Right atrium auricular region (tissue), 2 donors: ENCODE measurements around the gene LAMTOR3. TPM values are rescaled to one million over a fixed set of nuclear protein-coding genes. Genes with fewer than 3 reads are reported as not detected.

Experiments
- DNase-seq: peaks from one replicate; pipeline ENCODE4 v3.0.0-alpha.2; 2019; ENCODE audit warnings: low spot score
- H3K27ac ChIP-seq, 2 donors: fragments of 200-600 bp; sonication (generic); 1 replicate in 1 of 2; 2 replicates in 1 of 2; pipeline ENCODE4 v1.5.1; 2016 to 2019
- H3K27me3 ChIP-seq, 2 donors: fragments of 200-600 bp; sonication (generic); one replicate each; pipeline versions ENCODE4 v1.5.1 to v1.6.0; 2017 to 2019
- H3K36me3 ChIP-seq: fragments of 200-600 bp; sonication (generic); one replicate; pipeline ENCODE4 v1.5.1; 2016
- H3K4me1 ChIP-seq, 2 donors: fragments of 200-600 bp; sonication (generic); one replicate each; pipeline versions ENCODE4 v1.5.1 to v1.6.0; 2017 to 2019
- H3K4me3 ChIP-seq, 2 donors: fragments of 200-600 bp; sonication (generic); 1 replicate in 1 of 2; 2 replicates in 1 of 2; pipeline ENCODE4 v1.5.1; 2017 to 2019; ENCODE audit warnings: mild to moderate bottlenecking in 1 of 2, moderate library complexity in 1 of 2
- H3K9me3 ChIP-seq, 2 donors: fragments of 200-600 bp; sonication (generic); one replicate each; pipeline ENCODE4 v1.5.1; 2019
- CTCF ChIP-seq, 2 donors: fragments of 200-600 bp; sonication (generic); IDR thresholded peaks; one replicate each; pipeline ENCODE4 v1.5.1; 2019; ENCODE audit warnings: antibody characterized with exemption in 2 of 2
- total RNA-seq, 2 donors: library from RNA; depleted of rRNA; stranded (reverse); fragments of >200 nt; gene quantifications; one replicate each; pipeline ENCODE4 v1.1.0, GENCODE V29; 2016

LAMTOR3 gene
- total RNA-seq, 2 donors from 2014 or later = 21.8 to 38.9 TPM

- Histone ChIP-seq H3K9me3 (no peaks in the 10 kb centered on the region), H3K27ac (no peak overlapping the region), H3K4me1 (peaks cover 0 to 5% of the 10 kb centered on the region in 2 donors), H3K4me3 (no peak overlapping the region), H3K27me3 (no peaks in the 10 kb centered on the region), H3K36me3 (no peaks in the 10 kb centered on the region)
- DNase-seq = no peak
- TF ChIP-seq CTCF (IDR thresholded peaks at IDR 0.05) = no peak
These were observed 47.3 kb downstream of the LAMTOR3 start for GRCh38 chr4:99846891-99847290.

- Histone ChIP-seq H3K27ac (no peak overlapping the region), H3K27me3 (no peaks in the 10 kb centered on the region), H3K36me3 (no peaks in the 10 kb centered on the region), H3K9me3 (no peaks in the 10 kb centered on the region), H3K4me1 (peaks cover 0 to 5% of the 10 kb centered on the region in 2 donors), H3K4me3 (no peak overlapping the region)
- no peak for TF ChIP-seq CTCF (IDR thresholded peaks at IDR 0.05)
- DNase-seq = no peak
These were observed 48.3 kb downstream of the LAMTOR3 start for GRCh38 chr4:99845708-99846469.

- Histone ChIP-seq H3K27ac (no peak overlapping the region), H3K4me1 (peaks cover 0 to 5% of the 10 kb centered on the region in 2 donors), H3K27me3 (no peaks in the 10 kb centered on the region), H3K36me3 (no peaks in the 10 kb centered on the region), H3K4me3 (no peak overlapping the region), H3K9me3 (no peaks in the 10 kb centered on the region)
- no peak for TF ChIP-seq CTCF (IDR thresholded peaks at IDR 0.05)
- no peak for DNase-seq
These were observed 49.0 kb downstream of the LAMTOR3 start for GRCh38 chr4:99845179-99845578.

GRCh38 chr4:99844048-99844447, 50.2 kb downstream of the LAMTOR3 start:
- Histone ChIP-seq H3K36me3 (no peaks in the 10 kb centered on the region), H3K27ac (no peak overlapping the region), H3K27me3 (no peaks in the 10 kb centered on the region), H3K4me3 (no peak overlapping the region), H3K4me1 (peaks cover 0 to 5% of the 10 kb centered on the region in 2 donors), H3K9me3 (no peaks in the 10 kb centered on the region)
- no peak for TF ChIP-seq CTCF (IDR thresholded peaks at IDR 0.05)
- DNase-seq = no peak

- H3K4me3 ChIP-seq = no peak overlapping the region
These were observed 50.8 kb downstream of the LAMTOR3 start for GRCh38 chr4:99843413-99843812.

More at GRCh38 chr4:99843413-99843812, 50.8 kb downstream of the LAMTOR3 start:
- Histone ChIP-seq H3K36me3 (no peaks in the 10 kb centered on the region), H3K27me3 (no peaks in the 10 kb centered on the region), H3K27ac (no peak overlapping the region), H3K9me3 (no peaks in the 10 kb centered on the region), H3K4me1 (peaks cover 0 to 5% of the 10 kb centered on the region in 2 donors)
- no peak for TF ChIP-seq CTCF (IDR thresholded peaks at IDR 0.05)
- no peak for DNase-seq
